GM12875 (cell line): Measurements from ENCODE around the gene C16orf90.
"Not testable (repeated sequence)": the region's sequence is repeated elsewhere in the genome, so short reads cannot be mapped to it uniquely, and the experiment has no call there.

Experiments used
- H3K4me3 ChIP-seq: one replicate; pipeline ENCODE4 v1.5.1; 2011; ENCODE audit warnings: low read depth, low read length, control low read depth
- CTCF ChIP-seq: IDR thresholded peaks from 2 replicates; pipeline ENCODE4 v1.5.1; 2011; ENCODE audit warnings: low read depth, mild to moderate bottlenecking, control low read depth, inconsistent platforms, low read length, moderate library complexity, borderline replicate concordance; ENCODE audit not compliant: insufficient read depth

Gene C16orf90

GRCh38 chr16:3532741-3533140, 37.5 kb upstream of the C16orf90 start:
- no peak overlapping the region for H3K4me3 ChIP-seq
- no peak for TF ChIP-seq CTCF

GRCh38 chr16:3530371-3530914, 35.2 kb upstream of the C16orf90 start:
- TF ChIP-seq CTCF, result no peak

GRCh38 chr16:3529175-3529574, 33.9 kb upstream of the C16orf90 start:
- TF ChIP-seq CTCF, result no peak
- H3K4me3 ChIP-seq, result no peak overlapping the region

More at GRCh38 chr16:3530371-3530914, 35.2 kb upstream of the C16orf90 start:
- no peak overlapping the region for H3K4me3 ChIP-seq

- H3K4me3 ChIP-seq, result no peak overlapping the region
- no peak for TF ChIP-seq CTCF
Observed at GRCh38 chr16:3528406-3528805, 33.1 kb upstream of the C16orf90 start.

- H3K4me3 ChIP-seq, result not testable (repeated sequence)
- peak; percentile 71 for TF ChIP-seq CTCF
Observed at GRCh38 chr16:3527216-3527829, 32.0 kb upstream of the C16orf90 start.

GRCh38 chr16:3525951-3526350, 30.7 kb upstream of the C16orf90 start:
- no peak overlapping the region for H3K4me3 ChIP-seq
- TF ChIP-seq CTCF, result no peak

GRCh38 chr16:3523281-3523680, 28.0 kb upstream of the C16orf90 start:
- no peak for TF ChIP-seq CTCF
- no peak overlapping the region for H3K4me3 ChIP-seq
